ENCODE results near the gene ITGA4.

Gene ITGA4

GRCh38 chr2:181576431-181576830 lies 119.2 kb downstream of the ITGA4 start:
- DNase-seq = no peak

- no peak for DNase-seq
These were observed 121.6 kb downstream of the ITGA4 start for GRCh38 chr2:181578829-181579228.

GRCh38 chr2:181581534-181581933 lies 124.3 kb downstream of the ITGA4 start:
- no peak for DNase-seq

- no peak for DNase-seq
These were observed 128.5 kb downstream of the ITGA4 start for GRCh38 chr2:181585732-181586131.

Measured in activated T-cell treated with anti-CD3 and anti-CD28 coated beads, Interleukin-2, amount 50 U/mL, for 1 hour (primary cell).